Progenitor cell of endocrine pancreas (in vitro differentiated cells): Measurements from ENCODE around the gene PCDHGB4. TPM values are rescaled to one million over a fixed set of nuclear protein-coding genes. Genes with fewer than 3 reads are reported as not detected.
"Not testable (repeated sequence)": the region's sequence is repeated elsewhere in the genome, so short reads cannot be mapped to it uniquely, and the experiment has no call there.

Experiments
- DNase-seq: peaks from one replicate; pipeline ENCODE4 v3.0.0; 2021; ENCODE audit warnings: low spot score; ENCODE audit not compliant: unreplicated experiment
- H3K27ac Mint-ChIP-seq: 2 replicates; pipeline ENCODE4 v1.8.0; 2021; ENCODE audit warnings: mild to moderate bottlenecking, moderate library complexity, mixed read lengths
- H3K27me3 Mint-ChIP-seq: 2 replicates; pipeline ENCODE4 v1.8.0; 2021; ENCODE audit warnings: mixed read lengths
- H3K36me3 Mint-ChIP-seq: 2 replicates; pipeline ENCODE4 v1.8.0; 2022; ENCODE audit warnings: mixed read lengths; ENCODE audit not compliant: insufficient read depth
- H3K4me1 Mint-ChIP-seq: 2 replicates; pipeline ENCODE4 v1.8.0; 2021; ENCODE audit warnings: low read depth, mixed read lengths
- H3K4me3 Mint-ChIP-seq: 2 replicates; pipeline ENCODE4 v1.8.0; 2021; ENCODE audit warnings: low read depth, mild to moderate bottlenecking, moderate library complexity, mixed read lengths
- H3K9me3 Mint-ChIP-seq: 2 replicates; pipeline ENCODE4 v1.8.0; 2021; ENCODE audit warnings: low read depth, mixed read lengths
- total RNA-seq: library from RNA; stranded (reverse); gene quantifications from 2 replicates; pipeline ENCODE4 v1.2.1, GENCODE V29; 2021
- TF ChIP-seq, protein P1 (sequence below): fragments of 200-600 bp; sonication (generic); IDR thresholded peaks from one replicate; pipeline ENCODE4 v1.5.0; 2021; ENCODE audit warnings: antibody characterized with exemption, mild to moderate bottlenecking; ENCODE audit not compliant: unreplicated experiment

PCDHGB4 gene
- total RNA-seq, 1 donor from 2014 or later = 16.1 TPM

DNA sequence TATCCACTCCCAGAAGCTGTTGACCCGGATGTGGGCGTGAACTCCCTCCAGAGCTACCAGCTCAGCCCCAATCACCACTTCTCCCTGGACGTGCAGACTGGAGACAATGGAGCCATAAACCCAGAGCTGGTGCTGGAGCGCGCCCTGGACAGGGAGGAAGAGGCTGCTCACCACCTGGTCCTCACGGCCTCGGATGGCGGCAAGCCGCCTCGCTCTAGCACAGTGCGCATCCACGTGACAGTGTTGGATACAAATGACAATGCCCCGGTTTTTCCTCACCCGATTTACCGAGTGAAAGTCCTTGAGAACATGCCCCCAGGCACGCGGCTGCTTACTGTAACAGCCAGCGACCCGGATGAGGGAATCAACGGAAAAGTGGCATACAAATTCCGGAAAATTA is 5.8 kb downstream of the PCDHGB4 start:
- Mint-ChIP-seq H3K9me3 (peaks cover 52% of the 10 kb centered on the region), H3K4me1 (no peaks in the 10 kb centered on the region), H3K27me3 (no peaks in the 10 kb centered on the region), H3K36me3 (peaks cover 50% of the 10 kb centered on the region), H3K4me3 (no peak overlapping the region), H3K27ac (peak overlapping the region; percentile 33)
- TF ChIP-seq, protein P1, sequence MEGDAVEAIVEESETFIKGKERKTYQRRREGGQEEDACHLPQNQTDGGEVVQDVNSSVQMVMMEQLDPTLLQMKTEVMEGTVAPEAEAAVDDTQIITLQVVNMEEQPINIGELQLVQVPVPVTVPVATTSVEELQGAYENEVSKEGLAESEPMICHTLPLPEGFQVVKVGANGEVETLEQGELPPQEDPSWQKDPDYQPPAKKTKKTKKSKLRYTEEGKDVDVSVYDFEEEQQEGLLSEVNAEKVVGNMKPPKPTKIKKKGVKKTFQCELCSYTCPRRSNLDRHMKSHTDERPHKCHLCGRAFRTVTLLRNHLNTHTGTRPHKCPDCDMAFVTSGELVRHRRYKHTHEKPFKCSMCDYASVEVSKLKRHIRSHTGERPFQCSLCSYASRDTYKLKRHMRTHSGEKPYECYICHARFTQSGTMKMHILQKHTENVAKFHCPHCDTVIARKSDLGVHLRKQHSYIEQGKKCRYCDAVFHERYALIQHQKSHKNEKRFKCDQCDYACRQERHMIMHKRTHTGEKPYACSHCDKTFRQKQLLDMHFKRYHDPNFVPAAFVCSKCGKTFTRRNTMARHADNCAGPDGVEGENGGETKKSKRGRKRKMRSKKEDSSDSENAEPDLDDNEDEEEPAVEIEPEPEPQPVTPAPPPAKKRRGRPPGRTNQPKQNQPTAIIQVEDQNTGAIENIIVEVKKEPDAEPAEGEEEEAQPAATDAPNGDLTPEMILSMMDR = no peak
- DNase-seq = no peak

DNA sequence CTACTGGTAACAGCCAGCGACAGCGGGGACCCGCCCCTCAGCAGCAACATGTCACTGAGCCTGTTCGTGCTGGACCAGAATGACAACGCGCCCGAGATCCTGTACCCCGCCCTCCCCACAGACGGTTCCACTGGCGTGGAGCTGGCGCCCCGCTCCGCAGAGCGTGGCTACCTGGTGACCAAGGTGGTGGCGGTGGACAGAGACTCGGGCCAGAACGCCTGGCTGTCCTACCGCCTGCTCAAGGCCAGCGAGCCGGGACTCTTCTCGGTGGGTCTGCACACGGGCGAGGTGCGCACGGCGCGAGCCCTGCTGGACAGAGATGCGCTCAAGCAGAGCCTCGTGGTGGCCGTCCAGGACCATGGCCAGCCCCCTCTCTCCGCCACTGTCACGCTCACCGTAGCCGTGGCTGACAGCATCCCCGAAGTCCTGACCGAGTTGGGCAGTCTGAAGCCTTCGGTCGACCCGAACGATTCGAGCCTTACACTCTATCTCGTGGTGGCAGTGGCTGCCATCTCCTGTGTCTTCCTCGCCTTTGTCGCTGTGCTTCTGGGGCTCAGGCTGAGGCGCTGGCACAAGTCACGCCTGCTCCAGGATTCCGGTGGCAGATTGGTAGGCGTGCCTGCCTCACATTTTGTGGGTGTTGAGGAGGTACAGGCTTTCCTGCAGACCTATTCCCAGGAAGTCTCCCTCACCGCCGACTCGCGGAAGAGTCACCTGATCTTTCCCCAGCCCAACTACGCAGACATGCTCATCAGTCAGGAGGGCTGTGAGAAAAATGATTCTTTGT is 7.1 kb downstream of the PCDHGB4 start:
- peak overlapping the region; percentile 41 for H3K27ac Mint-ChIP-seq
- peaks cover 52% of the 10 kb centered on the region for H3K36me3 Mint-ChIP-seq
- peaks cover 50% of the 10 kb centered on the region for H3K9me3 Mint-ChIP-seq
- not testable (repeated sequence) for DNase-seq, H3K27me3 Mint-ChIP-seq, H3K4me1 Mint-ChIP-seq, H3K4me3 Mint-ChIP-seq

DNA sequence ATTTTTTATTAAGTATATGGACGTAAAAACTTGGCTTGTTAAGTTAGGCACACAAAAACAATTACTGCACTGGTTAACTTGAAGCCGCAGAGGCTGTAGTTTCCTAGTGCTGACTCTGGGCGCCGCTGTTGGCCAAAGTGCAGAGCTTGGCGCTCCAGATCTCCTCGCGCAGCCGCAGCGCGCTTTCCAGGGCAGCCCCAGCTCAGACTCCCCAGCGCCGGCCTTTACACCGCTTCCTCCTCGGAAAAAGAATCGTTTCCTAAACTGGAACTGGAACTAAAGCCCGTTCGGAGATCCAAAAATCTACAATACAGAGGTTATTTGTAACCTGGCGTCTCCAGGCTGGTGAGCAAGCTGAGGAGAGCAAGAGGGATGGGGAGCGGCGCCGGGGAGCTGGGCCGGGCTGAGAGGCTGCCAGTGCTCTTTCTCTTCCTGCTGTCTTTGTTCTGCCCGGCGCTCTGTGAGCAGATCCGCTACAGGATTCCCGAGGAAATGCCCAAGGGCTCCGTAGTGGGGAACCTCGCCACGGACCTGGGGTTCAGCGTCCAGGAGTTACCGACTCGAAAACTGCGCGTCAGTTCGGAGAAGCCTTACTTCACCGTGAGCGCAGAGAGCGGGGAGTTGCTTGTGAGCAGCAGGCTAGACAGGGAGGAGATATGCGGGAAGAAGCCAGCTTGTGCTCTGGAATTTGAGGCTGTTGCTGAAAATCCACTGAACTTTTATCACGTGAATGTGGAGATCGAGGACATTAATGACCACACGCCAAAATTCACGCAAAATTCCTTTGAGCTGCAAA is 10.5 kb downstream of the PCDHGB4 start, which contains the start of gene PCDHGB5:
PCDHGB5 (plus strand) TSS at position 192 of the 796 bp plus-strand sequence; CDS start at position 373, 181 bp downstream.
- H3K9me3 Mint-ChIP-seq = peaks cover 45% of the 10 kb centered on the region
- H3K36me3 Mint-ChIP-seq = peaks cover 43% of the 10 kb centered on the region
- not testable (repeated sequence) for DNase-seq

DNA sequence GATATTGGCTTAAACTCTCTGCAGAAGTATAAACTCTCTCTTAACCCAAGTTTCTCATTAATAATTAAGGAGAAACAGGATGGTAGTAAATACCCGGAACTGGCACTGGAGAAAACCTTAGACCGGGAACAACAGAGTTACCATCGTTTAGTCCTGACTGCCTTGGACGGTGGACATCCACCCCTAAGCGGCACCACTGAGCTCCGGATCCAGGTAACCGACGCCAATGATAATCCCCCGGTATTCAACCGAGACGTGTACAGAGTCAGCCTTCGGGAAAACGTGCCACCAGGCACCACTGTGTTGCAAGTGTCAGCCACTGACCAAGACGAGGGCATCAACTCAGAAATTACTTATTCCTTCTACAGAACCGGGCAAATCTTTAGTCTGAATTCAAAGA is 11.1 kb downstream of the PCDHGB4 start:
- DNase-seq = no peak
- Mint-ChIP-seq H3K36me3 (peaks cover 42% of the 10 kb centered on the region), H3K4me3 (no peak overlapping the region), H3K4me1 (no peaks in the 10 kb centered on the region), H3K27ac (no peak overlapping the region), H3K9me3 (peaks cover 46% of the 10 kb centered on the region), H3K27me3 (no peaks in the 10 kb centered on the region)
- TF ChIP-seq, protein P1 = no peak

More for the DNA sequence above, 10.5 kb downstream of the PCDHGB4 start, which contains the start of gene PCDHGB5:
- not testable (repeated sequence) for H3K4me1 Mint-ChIP-seq, H3K4me3 Mint-ChIP-seq, H3K27ac Mint-ChIP-seq, H3K27me3 Mint-ChIP-seq

DNA sequence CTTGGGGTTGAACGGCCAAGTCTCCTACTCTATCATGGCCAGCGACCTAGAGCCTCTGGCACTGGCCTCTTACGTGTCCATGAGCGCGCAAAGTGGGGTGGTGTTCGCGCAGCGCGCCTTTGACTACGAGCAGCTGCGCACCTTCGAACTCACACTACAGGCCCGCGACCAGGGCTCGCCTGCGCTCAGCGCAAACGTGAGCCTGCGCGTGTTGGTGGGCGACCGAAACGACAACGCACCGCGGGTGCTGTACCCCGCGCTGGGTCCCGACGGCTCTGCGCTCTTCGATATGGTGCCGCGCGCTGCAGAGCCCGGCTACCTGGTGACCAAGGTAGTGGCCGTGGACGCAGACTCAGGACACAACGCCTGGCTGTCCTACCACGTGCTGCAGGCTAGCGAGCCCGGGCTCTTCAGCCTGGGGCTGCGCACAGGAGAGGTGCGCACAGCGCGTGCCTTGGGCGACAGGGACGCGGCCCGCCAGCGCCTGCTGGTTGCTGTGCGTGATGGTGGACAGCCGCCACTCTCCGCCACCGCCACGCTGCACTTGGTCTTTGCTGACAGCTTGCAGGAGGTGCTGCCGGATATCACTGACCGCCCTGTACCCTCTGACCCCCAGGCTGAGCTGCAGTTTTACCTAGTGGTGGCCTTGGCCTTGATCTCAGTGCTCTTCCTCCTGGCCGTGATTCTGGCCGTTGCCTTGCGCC is 12.2 kb downstream of the PCDHGB4 start:
- TF ChIP-seq, protein P1 = no peak
- H3K27ac Mint-ChIP-seq = peak overlapping the region; percentile 79
- H3K27me3 Mint-ChIP-seq = no peaks in the 10 kb centered on the region
- H3K9me3 Mint-ChIP-seq = peaks cover 48% of the 10 kb centered on the region
- no peaks in the 10 kb centered on the region for H3K4me1 Mint-ChIP-seq
- H3K4me3 Mint-ChIP-seq = peak overlapping the region; percentile 37
- no peak for DNase-seq
- H3K36me3 Mint-ChIP-seq = peaks cover 41% of the 10 kb centered on the region
